ENCODE data around the gene HMG20A. TPM values are rescaled to one million over a fixed set of nuclear protein-coding genes. Genes with fewer than 3 reads are reported as not detected.

The HMG20A gene
- total RNA-seq, 2 donors from 2014 or later = 33.5 to 36.3 TPM

- ATAC-seq (no peak), DNase-seq (no peak)
- intact Hi-C loops (cut with DNase I) = no loop called here
Measured at GRCh38 chr15:77461486-77461885, 40.8 kb downstream of the HMG20A start.

- DNase-seq (no peak), ATAC-seq (no peak)
- intact Hi-C loops (cut with DNase I) = no loop called here
Measured at GRCh38 chr15:77464129-77464865, 43.6 kb downstream of the HMG20A start.

DNA sequence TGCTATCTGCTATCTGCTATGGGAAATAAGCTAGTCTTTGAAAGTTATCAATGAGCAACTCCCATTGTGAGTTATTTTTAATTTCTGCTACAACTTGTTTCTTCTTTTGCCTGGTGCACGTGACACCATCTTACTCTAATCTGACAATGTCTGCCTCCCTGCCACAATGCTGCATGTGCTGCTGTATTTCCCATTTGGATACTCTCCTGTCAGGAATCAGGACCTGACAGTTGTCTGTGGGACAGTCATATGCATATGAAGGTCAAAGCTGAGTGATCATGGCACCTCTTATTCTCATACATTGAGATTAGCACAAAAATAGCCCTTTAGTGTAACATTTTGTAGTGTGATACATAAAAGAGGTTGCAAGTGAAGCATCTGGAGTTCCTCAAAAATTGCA lies 45.8 kb downstream of the HMG20A start:
- DNase-seq = no peak
- intact Hi-C loops (cut with DNase I) = no loop called here
- ATAC-seq = no peak

DNA sequence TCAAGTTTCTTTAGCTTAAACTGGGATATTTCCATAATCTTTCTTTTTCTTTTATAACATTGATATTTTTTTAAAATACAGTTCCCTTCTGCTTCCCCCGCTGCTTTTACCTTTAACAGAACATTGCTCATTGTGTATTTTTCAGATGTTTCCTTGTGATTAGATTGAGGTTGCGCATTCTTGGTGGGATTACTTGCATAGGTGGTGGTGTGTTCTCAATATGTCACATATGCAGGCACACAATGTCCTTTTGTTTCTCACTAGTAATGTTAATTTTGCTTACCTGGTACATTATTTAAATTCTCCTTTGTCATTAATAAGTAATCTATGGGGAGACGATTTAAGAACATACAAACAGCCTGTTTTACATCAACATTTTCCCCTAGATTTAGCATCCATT lies 48.2 kb downstream of the HMG20A start:
- ATAC-seq (no peak), DNase-seq (no peak)
- intact Hi-C loops (cut with DNase I) = no loop called here

DNA sequence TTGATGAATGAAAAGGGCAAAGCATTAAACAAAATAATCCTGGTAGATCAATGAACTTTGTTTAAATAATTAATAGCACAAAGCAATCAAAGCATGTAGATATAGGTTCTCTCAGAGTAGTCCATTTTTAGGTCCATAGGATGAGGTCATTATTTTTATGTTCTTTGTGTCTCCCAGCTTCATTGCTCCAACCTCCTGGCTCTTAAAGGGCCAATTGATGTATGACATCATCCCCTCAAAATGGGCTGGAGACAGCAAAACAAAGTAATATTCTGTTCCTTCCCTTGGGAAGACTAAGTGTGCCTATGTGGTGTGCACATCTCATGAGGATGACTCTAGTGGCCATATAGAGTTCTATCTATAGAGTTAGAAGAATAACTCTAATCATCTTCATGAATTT lies 49.5 kb downstream of the HMG20A start:
- ATAC-seq (no peak), DNase-seq (no peak)
- intact Hi-C loops (cut with DNase I) = no loop called here

DNA sequence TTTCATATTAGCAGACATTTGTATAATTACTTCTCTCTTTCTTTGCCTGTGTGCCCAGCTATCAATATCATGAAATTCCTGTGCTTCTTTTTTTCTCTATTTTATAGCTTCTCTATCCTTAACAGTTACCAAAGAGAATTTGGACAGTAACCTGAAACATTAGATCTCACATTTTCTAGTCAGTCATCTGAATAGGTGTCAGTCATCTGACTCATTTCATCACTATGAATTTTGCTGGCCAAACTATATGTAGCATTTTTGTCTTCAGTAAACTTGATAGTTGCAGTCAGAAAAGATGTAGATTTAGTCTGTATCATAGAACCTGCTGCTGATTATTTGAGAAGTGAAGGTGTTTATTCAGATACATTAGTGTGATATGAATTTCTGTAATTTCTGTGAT lies 52.6 kb downstream of the HMG20A start:
- ATAC-seq = no peak
- DNase-seq = no peak
- intact Hi-C loops (cut with DNase I) = no loop called here

DNA sequence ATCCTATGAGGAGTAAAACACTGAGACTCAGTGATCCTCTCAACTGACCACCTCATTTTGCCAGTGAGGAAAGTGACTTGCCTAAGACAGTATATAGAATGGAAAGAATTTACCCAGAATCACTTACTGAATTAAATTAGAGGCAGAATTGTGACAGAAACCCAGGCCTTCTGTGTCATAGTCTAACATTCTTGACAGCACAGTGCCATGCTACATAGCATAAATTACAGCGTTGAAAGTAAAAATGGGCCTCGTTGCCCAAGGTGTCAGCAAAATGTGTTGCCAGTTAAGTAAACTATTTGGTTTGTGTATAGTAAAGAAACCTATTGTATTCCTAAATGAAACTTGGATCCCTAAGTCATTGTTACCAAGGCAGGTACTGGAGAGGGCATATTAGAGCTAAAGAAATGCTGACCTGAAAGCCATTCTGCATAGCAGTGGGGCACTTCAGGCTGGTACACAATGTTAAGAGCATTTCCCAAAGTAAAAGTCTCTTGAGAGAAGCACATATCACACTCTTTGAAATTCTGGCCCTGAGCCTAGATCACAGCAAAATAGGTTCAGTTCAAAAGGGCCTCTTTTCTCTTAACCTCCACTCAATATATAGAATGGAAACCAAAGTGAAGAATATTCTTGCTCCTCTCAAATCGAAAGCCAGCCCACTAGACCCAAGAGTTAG lies 53.8 kb downstream of the HMG20A start:
- DNase-seq = no peak
- intact Hi-C loops (cut with DNase I) = no loop called here
- ATAC-seq = peak; percentile 76 to 80

DNA sequence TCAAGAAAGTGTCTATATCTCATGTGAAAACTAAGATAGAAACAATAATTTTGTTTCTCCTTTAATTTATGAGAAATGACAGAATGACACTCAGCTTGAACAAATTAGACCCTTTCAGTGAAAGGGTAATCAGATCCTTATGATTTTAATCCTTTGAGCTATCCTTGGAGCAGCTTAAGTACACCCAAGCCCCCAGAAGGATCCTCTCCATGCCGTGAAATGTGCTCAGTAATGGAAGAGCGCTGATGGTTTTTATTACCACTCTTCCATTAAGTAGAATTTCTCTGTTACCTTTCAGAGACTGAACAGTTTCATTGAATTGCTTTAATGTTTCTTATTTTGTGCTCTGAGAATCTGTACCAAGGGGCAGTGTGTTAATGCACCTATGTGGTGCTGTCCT lies 54.3 kb downstream of the HMG20A start:
- DNase-seq = no peak
- intact Hi-C loops (cut with DNase I) = no loop called here
- ATAC-seq = no peak

GRCh38 chr15:77475898-77476297 lies 55.2 kb downstream of the HMG20A start:
- DNase-seq = no peak
- ATAC-seq = peak in 1 of 2 donors; percentile 33
- intact Hi-C loops (cut with DNase I) = no loop called here

- no peak for ATAC-seq
- no peak for DNase-seq
- intact Hi-C loops (cut with DNase I) = no loop called here
Measured at GRCh38 chr15:77476995-77477394, 56.3 kb downstream of the HMG20A start.

- no peak for DNase-seq
- ATAC-seq = no peak
- intact Hi-C loops (cut with DNase I) = no loop called here
Measured at GRCh38 chr15:77478051-77478450, 57.4 kb downstream of the HMG20A start.

GRCh38 chr15:77479015-77479414 lies 58.3 kb downstream of the HMG20A start:
- no peak for ATAC-seq
- intact Hi-C loops (cut with DNase I) = no loop called here
- no peak for DNase-seq

GRCh38 chr15:77480859-77481633 lies 60.4 kb downstream of the HMG20A start:
- no peak for ATAC-seq
- DNase-seq = no peak
- intact Hi-C loops (cut with DNase I) = no loop called here

DNA sequence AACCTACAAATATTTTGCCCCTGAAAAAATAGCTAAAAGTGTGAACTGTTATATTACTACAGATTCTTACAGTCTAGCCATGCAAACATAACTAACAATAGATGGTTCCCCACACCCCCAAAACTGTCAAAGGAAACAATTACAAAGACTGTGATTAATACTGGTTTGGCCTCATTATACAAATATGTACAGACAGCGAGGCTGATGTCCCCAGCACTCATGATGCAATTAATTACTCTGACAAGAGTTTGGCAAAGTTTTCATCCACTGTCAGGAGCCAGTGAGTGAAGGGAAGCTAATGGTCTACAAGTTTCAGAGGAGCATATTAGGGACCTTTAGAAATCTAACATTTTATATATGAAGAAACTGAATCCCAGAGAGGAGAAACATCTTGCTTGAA lies 61.0 kb downstream of the HMG20A start:
- DNase-seq (no peak), ATAC-seq (peak; percentile 61 to 81)
- intact Hi-C loops (cut with DNase I) = no loop called here

DNA sequence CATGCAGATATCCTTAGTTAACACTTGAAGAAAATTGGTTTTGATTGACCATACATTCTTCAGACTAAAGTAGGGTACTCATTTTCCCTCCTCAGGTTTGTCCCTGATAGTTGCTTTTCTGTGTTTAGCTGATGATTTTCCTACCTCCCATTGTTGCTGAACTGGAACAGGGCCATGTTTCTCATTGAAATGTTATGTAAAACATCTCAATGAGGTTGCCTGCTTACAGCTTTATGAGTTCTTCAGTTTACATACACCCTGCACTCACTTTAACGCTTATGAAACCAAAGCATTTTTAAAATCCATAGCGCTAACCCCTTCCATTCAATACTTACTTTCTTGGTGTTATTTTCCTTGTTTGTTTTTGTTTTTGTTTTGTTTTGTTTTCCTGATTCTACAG lies 61.9 kb downstream of the HMG20A start:
- peak in 1 of 2 donors; percentile 40 for ATAC-seq
- DNase-seq = no peak
- intact Hi-C loops (cut with DNase I) = no loop called here

GRCh38 chr15:77483425-77484140 lies 62.9 kb downstream of the HMG20A start:
- ATAC-seq (no peak), DNase-seq (no peak)
- intact Hi-C loops (cut with DNase I) = no loop called here

DNA sequence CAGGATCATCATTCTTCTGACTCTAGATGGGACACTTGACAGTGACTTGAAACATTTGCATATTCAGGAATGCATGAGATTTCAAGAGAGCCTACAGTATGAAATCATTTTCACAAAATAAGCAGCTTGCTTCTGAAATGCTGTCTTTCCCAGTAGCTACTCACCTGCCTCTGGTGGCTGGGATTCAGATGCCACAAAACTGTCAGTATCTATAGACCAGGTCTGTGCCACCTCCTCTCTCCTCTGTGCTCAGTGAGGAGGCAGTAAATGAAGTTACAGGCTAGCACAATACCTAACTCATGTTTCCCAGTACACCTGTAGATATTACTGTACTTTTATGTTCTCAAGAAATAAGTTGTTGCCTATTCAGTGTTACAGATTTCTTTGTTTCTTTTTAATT lies 64.3 kb downstream of the HMG20A start:
- ATAC-seq (no peak), DNase-seq (no peak)
- intact Hi-C loops (cut with DNase I) = no loop called here

DNA sequence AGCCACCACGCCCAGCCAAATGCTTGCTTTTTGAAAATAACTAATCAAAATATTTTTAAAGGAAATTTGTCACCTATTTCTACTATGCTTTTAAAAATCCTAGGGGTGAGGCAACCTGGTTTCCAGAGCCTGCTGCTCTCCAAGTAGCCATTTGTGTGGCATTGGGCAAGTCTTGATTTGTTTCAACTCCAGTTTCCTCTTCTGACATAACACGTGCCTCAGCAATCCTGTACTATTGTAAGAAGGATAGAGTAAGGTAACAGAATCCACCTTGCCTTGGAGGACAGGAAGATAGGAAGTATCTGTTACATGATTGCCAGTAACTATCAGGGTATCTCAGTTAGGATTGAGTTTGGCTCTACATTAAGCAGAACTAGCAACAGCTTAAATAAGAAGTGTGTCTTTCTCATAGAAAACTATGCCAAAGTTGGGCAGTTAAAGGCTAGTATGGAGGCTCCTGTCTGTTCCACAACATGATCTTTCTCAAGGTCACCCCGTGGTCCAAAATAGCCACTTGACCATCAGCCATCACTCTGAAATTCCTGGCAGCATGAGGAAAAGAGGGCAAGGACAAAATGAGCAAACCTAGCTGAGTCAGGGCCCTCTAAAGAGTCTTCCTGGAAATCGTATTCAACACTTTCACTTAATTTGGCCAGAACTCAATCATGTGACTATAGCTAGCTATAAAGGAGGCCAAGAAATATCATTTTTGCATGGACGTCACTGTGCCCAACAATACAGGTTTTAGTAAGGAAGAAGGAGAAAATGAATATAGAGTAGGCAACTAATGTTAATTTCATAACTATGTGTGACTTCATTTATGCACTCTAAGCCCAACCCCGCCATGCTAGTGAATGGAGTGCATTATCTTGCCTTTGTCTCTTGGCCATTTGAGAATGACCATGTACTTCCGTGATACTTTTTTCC lies 66.1 kb downstream of the HMG20A start:
- intact Hi-C loops (cut with DNase I) = no loop called here
- no peak for DNase-seq
- peak; percentile 74 to 80 for ATAC-seq

DNA sequence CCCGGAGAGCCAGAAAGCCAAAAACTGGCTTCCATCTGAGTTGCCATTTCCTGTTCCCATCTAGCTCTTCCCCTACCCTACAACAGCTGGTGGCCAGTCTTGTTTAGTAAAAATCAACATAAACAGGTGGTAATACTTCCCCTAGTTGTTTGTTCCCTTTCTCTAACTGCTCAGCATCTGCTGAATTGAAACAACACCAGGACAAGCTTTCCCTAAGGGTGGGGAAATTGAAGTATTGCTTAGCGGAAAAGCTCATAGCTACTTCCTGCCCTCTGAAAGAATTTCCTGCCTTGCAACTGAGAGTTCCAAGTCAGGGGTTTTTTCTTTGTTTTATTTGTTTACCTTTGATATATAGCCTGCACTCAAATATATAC lies 66.8 kb downstream of the HMG20A start:
- ATAC-seq (peak in 1 of 2 donors; percentile 20), DNase-seq (no peak)
- intact Hi-C loops (cut with DNase I) = no loop called here

Data from left cardiac atrium (tissue), 4 donors.